GM19372 (cell line): Measurements from ENCODE around the gene RCE1.
A peak's percentile ranks its signal among the peaks of the same experiment; 100 is the strongest.
"Not testable (repeated sequence)": the region's sequence is repeated elsewhere in the genome, so short reads cannot be mapped to it uniquely, and the experiment has no call there.

Experiments
- ATAC-seq: cut with Tn5 transposase; IDR thresholded peaks from one replicate; pipeline ENCODE4 v1.9.1; 2021; ENCODE audit warnings: mild to moderate bottlenecking, low read depth, moderate library complexity; ENCODE audit not compliant: unreplicated experiment

RCE1 gene, protein sequence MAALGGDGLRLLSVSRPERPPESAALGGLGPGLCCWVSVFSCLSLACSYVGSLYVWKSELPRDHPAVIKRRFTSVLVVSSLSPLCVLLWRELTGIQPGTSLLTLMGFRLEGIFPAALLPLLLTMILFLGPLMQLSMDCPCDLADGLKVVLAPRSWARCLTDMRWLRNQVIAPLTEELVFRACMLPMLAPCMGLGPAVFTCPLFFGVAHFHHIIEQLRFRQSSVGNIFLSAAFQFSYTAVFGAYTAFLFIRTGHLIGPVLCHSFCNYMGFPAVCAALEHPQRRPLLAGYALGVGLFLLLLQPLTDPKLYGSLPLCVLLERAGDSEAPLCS

DNA sequence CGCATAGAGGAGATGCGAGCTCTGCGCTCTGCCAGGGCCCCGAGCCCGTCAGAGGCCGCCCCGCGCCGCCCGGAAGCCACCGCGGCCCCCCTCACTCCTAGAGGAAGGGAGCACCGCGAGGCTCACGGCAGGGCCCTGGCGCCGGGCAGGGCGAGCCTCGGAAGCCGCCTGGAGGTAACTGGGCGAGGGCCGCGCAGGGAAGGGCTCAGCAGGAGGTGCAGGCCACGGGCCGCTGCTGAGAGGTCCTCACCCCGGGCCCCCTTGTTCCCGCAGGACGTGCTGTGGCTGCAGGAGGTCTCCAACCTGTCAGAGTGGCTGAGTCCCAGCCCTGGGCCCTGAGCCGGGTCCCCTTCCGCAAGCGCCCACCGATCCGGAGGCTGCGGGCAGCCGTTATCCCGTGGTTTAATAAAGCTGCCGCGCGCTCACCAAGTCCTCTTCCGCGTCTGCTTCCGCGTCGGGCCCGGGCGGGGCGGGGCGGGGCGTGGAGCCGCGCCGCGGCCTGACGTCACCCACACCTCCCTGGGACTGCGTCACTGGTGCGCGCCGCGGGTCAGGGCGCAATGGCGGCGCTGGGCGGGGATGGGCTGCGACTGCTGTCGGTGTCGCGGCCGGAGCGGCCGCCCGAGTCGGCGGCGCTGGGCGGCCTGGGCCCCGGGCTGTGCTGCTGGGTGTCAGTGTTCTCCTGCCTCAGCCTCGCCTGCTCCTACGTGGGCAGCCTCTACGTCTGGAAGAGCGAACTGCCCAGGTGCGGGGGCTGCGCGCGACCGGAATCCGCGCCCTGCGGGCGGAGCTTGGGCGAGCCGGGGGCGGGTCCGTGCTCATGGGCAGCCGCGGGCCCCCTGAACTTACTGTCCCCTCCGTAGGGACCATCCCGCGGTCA lies at the start of gene RCE1:
RCE1 (plus strand) TSS at position 546 of the 880 bp plus-strand sequence; CDS start at position 561, 15 bp downstream.
- peak; percentile 88 for ATAC-seq

DNA sequence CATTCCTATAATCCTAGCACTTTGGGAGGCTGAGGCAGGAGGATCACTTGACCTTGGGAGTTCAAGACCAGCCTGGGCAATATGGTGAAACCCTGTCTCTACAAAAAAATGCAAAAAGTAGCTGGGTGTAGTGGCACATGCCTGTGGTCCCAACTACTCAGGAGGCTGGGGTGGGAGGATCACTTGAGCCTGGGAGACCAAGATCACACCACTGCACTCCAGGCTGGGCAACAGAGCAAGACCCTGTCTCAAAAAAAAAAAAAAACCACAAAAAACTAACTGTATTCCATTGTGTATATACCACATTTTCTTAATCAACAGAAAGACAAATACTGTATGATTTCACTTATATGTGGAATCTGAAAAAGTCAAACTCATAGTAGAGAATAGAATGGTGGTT lies 43.4 kb upstream of the RCE1 start:
- not testable (repeated sequence) for ATAC-seq

DNA sequence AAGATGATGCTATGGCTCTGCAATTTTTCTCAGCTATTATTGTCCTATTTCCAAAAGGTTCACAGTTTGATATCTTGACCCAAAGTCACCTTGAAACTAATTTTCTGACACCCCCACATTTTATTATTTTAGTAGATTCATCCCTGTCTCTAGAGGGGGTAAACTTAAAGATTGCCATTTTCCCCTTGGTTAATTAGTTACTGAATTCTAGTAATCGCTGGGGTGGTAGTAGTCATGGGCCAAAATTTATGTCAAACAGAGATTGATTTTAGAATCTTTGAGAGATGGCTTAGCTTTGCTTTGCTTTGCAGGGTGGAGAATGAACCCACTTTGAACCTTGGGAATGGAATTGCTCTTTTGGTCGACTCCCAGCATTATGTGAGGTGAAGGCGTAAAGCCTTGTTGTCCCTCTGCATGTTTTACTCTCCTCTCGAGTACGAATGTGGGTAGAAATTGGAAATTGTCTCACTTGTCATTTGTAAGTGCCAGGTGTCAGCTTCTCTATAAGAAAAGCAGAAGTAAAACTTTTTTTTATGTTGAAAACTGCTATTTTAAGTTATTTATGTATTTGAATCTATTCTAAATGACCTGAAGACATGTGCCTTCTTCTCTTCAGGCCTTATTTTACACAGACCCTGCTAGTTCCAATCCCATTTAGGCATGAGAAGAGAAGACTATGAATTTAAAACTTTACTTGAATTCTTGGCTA lies 42.4 kb upstream of the RCE1 start:
- ATAC-seq = no peak

DNA sequence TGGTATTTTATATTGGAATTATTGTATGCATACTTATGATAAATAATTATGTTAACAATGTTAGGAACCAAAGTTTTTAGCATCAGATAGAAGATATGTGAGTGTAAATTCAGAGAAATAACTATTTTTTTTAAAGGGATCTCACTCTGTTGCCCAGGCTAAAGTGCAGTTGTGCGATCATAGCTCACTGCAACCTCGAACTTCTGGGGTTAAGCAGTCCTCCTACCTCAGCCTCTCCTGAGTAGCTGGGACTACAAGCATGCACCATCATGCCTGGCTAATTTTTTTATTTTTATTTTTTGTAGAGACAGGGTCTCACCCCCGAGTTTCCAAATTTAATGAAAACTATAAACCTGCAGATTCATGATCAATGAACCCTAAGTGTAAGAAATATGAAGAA lies 33.6 kb upstream of the RCE1 start:
- ATAC-seq = no peak

DNA sequence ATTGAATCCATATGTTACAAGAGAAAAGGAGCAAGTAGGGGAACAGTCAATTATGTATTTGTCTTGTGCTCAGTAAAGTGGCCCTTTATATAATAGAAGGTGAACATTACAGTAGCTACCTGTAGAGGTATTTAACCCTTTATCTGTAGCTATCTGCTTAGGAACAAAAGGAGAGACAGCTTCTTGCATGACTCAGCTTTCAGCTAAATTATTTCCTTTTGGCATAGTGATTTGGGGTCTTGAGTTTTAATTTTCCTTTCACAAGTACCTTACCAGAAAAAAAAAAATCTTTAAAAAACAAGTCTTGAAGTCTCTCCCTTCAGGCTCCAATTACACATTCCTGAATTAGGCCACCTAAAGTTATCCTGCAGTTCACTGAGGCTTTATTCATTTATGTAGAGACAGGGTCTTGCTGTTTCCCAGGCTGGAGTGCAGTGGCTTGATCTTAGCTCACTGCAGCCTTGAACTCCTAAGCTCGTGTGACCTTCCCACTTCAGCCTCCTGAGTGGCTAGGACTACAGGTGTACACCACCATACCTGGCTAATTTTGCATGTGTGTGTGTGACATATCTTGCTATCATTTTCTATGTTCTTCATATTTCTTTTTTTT lies 32.6 kb upstream of the RCE1 start:
- no peak for ATAC-seq

DNA sequence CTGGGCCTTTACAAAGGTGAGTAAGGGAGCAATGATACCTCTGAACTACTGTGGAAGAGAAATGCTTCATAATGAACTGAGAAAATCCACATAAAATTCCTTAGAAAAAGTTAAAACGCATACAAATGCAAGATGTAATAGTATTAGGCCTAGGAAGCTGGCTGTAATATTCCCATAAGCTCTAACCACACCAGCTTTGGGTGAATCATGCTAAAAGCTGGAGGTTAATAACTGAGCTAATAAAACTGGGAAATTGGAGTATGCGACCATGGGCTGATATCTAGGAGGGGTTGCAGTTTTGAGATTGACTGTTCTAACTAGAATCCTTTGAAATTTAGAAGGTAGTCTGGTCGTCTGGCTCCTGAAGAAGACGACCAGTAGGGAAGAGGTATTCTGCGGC lies 28.6 kb upstream of the RCE1 start:
- no peak for ATAC-seq

DNA sequence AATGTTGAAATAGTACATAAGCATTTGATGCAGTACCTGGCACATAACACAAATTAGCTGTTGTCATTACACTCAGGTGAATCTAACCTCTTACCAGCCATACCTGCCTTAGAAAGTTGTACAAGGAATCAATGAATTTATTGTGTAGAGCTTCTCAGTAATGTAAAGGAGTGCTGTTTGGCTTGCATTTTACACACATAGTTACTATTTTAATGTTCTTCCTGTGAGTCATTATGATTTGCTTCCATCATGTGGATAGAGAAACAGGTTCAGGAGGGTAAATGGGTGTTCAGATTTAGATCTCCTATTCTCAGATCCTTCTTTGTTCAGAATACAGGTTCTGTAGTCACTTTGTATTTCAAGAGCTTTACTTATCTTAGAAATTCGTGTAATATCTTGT lies 27.6 kb upstream of the RCE1 start:
- no peak for ATAC-seq

DNA sequence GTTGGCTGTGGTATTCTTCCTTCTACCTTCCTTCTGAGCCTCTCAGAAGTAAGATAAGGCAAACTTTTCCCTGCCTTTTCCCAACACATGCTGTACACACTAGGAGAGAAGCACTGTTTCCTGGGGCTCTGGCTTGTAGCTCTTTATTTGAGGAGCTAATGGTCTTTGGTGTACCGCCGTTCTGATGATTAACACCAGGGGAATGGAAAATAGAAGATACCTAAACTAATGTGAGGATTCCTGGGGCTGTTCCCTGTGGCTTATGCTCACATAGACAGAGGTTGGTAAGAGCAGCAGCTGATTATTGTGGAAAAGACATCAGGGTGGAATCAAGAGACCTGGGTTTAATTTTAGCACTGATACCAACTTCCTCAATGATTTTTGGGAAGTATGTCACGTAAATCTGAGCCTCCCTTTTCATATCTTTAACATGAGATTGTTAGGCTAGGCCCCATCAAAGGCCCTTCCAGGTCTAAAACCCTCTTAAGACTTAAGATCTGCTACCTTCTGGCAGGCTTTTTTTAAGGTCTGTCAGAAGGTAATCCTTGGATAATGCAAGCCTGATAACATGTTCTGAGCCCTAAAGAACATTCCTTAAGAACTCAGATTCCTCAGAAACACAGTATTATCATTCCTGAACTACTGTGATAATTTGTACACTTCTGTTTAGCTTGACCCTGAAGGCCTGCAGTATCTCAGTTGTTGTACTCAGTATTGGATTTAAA lies 24.8 kb upstream of the RCE1 start:
- no peak for ATAC-seq

DNA sequence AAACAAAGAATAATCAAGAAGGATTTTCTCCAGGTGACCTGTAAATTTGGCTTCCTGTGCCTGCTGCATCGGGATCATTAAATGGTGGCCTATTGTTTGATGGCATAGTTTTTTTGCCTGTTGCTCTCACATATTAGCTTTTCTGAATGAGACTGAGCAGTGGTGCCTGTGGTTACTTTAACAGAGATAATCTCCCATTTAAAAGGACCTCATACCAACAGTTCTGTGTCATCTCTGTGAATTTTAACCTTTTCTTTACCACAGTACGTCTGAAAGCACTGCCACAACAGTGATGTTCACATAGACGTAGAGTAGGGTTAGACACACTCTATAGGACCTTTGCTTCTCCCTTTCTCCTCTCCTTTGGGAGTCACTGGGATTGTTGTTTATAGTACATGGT lies 22.9 kb upstream of the RCE1 start:
- no peak for ATAC-seq

DNA sequence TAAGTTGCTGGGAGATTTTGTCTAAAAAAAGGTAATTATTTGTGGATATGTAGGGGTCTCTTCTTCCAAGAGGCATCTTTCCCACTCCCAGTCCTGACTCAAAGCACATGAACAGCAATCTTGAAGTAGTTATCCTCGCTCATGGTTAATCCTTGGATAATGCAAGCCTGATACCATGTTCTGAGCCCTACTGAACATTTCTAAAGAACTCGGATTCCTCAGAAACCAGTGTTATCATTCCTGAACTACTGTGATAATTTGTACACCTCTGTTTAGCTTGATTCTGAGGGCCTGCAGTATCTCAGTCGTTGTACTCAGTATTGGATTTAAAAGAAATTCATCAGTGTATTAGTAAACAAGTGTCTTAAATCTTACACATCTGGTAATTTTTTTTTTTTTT lies 22.3 kb upstream of the RCE1 start:
- ATAC-seq = no peak

DNA sequence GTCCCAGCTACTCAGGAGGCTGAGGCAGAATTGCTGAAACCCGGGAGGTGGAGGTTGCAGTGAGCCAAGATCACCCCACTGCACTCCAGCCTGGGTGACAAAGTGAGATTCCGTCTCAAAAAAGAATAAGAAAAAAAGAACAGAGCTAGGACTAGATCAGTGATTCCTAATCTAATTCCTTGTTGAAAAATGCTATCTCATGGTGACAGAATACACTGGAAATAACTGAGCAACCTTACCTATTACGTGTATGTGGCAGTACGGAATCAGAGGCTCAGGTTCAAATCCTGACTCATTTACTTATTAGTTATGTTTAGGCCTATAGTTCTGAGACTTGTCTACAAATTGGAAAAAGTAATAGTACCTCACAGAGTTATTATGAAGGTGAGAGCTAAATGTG lies 19.5 kb upstream of the RCE1 start:
- no peak for ATAC-seq

DNA sequence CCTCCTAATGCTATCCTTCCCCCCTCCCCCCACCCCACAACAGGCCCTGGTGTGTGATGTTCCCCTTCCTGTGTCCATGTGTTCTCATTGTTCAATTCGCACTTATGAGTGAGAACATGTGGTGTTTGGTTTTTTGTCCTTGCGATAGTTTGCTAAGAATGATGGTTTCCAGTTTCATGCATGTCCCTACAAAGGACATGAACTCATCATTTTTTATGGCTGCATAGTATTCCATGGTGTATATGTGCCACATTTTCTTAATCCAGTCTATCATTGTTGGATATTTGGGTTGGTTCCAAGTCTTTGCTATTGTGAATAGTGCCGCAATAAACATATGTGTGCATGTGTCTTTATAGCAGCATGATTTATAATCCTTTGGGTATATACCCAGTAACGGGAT lies 18.7 kb upstream of the RCE1 start:
- ATAC-seq = not testable (repeated sequence)

DNA sequence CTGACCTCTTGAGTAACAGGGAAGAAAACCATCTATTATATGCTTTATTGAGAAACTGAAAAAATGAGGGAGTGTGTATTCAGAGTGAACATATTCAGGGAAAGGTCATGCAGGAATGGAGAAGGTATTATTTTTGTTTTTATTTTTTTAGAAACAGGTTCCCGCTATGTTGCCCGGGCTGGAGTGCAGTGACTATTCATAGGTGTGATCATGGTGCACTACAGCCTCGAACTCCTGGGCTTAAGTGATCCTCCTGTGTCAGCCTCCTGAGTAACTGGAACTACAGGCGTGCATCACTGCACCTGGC lies 8.7 kb upstream of the RCE1 start:
- ATAC-seq = no peak

DNA sequence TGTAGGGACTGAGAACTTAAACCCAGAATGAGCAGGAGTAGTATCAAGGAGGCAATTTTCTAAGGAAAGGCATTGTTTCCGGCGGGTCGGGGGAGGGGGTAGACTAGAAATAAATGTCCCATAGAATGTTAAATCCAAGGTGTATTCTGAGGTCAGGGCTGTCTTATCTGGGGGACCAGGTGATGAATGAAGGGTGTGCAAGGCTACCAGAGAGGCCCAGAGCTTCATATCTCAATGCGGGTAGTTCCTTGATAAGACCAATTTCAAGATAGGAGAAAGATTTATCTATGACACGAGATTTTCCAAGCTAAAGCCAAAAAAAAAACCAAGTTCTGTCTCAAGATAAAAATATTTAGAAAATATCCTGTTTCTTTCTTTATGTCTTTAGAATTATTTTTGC lies 8.3 kb upstream of the RCE1 start:
- no peak for ATAC-seq

DNA sequence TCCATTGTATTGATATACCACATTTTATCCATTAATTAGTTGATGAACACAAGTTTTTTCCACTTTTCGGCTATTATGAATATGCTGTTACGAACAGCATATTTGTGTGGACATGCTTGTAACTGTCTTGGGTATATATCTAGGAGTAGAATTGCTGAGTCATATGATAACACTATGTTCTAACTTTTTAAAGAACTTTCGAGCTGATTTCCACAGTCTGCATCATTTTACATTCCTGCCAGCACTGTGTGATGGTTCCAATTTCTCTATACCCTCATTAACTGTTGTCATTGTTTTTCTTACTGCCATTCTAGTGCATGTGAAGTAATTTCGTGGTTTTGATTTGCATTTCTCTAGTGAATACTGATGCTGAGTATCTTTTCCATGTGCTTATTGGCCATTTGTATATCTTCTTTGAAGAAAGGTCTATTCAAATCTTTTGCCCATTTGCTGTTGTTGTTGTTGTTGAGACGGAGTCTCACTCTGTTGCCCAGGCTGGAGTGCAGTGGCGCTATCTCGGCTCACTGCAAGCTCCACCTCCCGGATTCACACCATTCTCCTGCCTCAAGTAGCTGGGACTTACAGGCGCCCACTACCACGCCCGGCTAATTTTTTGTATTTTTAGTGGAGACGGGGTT lies 7.4 kb upstream of the RCE1 start:
- ATAC-seq = no peak

DNA sequence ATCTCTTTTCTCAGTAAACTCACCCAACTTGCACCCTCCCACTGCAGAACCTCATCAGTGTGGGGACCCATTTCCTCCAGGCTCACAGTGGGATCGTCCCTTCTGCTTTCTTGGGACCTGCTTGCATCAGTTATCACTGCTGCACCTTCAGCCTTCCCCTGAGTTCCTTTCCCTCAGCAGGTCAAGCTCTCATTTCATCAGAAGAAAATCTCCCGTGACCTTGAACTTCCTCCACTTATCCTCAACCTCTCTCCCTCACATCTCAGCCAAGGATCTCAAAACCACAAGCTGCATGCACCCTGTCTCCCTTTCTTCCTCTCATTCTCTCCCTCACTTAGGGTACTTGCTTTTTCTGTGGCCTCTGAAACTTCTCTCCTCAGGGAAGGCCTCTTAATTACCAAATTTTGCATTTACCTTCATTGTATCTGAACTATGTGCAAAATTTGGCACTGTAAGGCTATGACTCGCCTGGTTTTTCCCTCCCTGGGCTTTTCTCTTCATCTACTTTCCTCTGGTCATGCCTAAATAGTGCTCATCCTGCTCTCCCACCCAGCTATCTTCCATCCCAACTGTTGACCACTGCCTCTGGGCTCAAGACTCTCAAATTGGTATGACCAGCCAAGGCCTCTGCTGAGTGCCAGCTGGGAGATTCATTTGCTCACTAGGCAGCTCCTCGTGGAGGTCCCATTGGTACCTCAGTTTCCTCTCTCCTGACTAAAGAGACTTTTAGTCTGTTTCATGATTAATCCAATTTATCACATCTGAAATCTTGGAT lies 2.7 kb upstream of the RCE1 start:
- no peak for ATAC-seq

DNA sequence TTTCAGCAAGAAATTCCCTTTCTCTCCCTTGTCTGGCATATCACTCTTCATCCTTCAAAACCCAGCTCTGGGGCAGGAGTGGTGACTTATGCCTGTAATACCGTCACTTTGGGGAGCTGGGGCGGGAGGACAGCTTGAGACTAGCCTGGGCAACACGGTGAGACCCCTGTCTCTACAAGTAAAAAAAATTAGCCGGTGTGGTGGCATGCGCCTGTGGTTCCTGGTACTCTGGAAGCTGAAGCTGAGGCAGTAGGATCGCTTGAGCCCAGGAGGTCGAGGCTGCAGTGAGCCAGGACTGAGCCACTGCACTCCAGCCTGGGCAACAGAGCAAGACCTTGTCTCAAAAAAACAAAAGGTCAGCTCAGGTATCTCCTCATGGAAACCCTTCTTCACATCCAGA lies 1.4 kb upstream of the RCE1 start:
- no peak for ATAC-seq

DNA sequence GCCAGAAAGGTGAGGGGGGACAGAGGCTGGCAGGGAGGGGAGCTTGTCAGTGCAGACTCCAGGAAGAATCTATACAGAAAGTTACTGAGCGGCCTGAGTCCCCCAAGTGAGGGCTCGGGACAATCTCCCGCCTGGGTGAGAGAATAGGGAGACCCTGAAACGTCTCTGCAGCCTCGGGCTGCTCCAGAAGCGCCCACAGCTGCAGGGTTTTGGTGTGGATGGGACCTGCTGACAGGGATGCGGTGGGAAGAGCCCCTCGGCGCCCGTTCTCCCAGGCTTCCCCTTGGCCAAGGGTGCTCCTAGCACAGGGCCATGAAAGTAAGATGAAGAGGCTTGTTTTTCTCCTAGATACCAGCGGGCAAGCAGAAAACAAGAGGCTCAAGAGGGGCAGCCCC lies 743 bp upstream of the RCE1 start:
- no peak for ATAC-seq

DNA sequence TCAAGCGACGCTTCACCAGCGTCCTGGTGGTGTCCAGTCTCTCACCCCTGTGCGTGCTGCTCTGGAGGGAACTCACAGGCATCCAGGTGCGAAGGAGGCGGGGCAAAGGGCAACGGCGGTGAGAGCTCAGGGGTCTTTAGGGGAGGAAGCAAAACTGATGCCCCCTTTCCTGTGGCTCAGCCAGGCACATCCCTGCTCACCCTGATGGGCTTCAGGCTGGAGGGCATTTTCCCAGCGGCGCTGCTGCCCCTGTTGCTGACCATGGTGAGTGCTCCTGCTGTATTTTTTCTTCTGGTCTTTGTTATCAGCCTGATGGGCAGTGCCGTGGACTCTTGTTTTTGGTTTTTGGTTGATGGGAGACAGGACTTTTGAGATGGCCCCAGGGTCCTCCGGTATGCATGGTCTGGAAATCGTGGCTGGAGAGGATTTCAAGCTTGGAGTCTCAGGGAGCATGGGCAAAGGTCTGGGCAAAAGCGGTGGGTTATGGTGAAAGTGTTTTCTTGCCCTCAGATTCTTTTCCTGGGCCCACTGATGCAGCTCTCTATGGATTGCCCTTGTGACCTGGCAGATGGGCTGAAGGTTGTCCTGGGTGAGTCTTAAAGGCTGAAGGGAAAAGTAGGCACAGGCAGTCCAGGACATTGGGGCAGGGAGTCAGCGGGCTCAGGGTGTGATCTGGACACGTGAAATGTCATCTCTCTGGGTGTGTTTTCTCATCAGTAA lies 695 bp downstream of the RCE1 start:
- ATAC-seq = no peak
